ENCODE measurements around the gene LAMC1. TPM values are rescaled to one million over a fixed set of nuclear protein-coding genes. Genes with fewer than 3 reads are reported as not detected.

LAMC1 gene
- total RNA-seq, 1 experiment from 2014 or later: 71.5 TPM

- Histone ChIP-seq H3K9me2 (replicated peaks; ENCODE audit: low read length) (no peaks in the 10 kb centered on the region), H3K4me3 (ENCODE audit: low read length) (no peak overlapping the region), H3F3A (ENCODE audit: low read length, unreplicated experiment) (no peaks in the 10 kb centered on the region), H3K79me2 (ENCODE audit: low read length) (no peaks in the 10 kb centered on the region), H3K4me1 (ENCODE audit: insufficient read depth, low read length) (no peaks in the 10 kb centered on the region), H2AFZ (ENCODE audit: low read length) (no peak overlapping the region), H3K36me3 (ENCODE audit: low read depth, low read length) (peaks cover 39% of the 10 kb centered on the region), H3K27me3 (ENCODE audit: low read length) (no peaks in the 10 kb centered on the region), H3K9me3 (ENCODE audit: low read length) (no peaks in the 10 kb centered on the region), H3K9ac (ENCODE audit: low read length) (no peak overlapping the region), H4K20me1 (ENCODE audit: low read length) (no peaks in the 10 kb centered on the region), H3K4me2 (ENCODE audit: low read length) (no peak overlapping the region), H3K27ac (ENCODE audit: low read length) (no peak overlapping the region)
- DNase-seq: no peak
- BruUV-seq (replicated peaks): no TSS peak
- ChIA-PET CTCF (no interaction called here), POLR2A (ENCODE audit: unreplicated experiment) (no interaction called here)
- TF ChIP-seq EZH2 (IDR thresholded peaks at IDR 0.05; ENCODE audit: low read length, unreplicated experiment) (no peak), CTCF (conservative IDR thresholded peaks at IDR 0.05; ENCODE audit: low read depth, low read length) (no peak), EZH2phosphoT487 (IDR thresholded peaks at IDR 0.05; ENCODE audit: borderline replicate concordance, low read length) (no peak)
- no peak for ATAC-seq
- intact Hi-C loops (cut with micrococcal nuclease): loop anchor here (10.0 kb wide), 1 partner anchor 165 kb away; no protein-coding TSS in a partner anchor
Observed at GRCh38 chr1:183129921-183130690, 106.9 kb downstream of the LAMC1 start.

GRCh38 chr1:183131166-183131565 is 107.9 kb downstream of the LAMC1 start:
- ATAC-seq: no peak
- no peak overlapping the region for H3K9ac ChIP-seq (ENCODE audit: low read length)
- ChIA-PET POLR2A (ENCODE audit: unreplicated experiment) (no interaction called here), CTCF (no interaction called here)
- H3F3A ChIP-seq (ENCODE audit: low read length, unreplicated experiment): no peaks in the 10 kb centered on the region
- peaks cover 38% of the 10 kb centered on the region for H3K36me3 ChIP-seq (ENCODE audit: low read depth, low read length)
- H3K79me2 ChIP-seq (ENCODE audit: low read length): no peaks in the 10 kb centered on the region
- intact Hi-C loops (cut with micrococcal nuclease): loop anchor here (10.0 kb wide), 1 partner anchor 166 kb away; no protein-coding TSS in a partner anchor
- no peaks in the 10 kb centered on the region for H4K20me1 ChIP-seq (ENCODE audit: low read length)
- no peaks in the 10 kb centered on the region for H3K27me3 ChIP-seq (ENCODE audit: low read length)
- no peak overlapping the region for H3K4me3 ChIP-seq (ENCODE audit: low read length)
- H2AFZ ChIP-seq (ENCODE audit: low read length): no peak overlapping the region
- H3K4me2 ChIP-seq (ENCODE audit: low read length): no peak overlapping the region
- DNase-seq: no peak
- no peak for TF ChIP-seq CTCF (conservative IDR thresholded peaks at IDR 0.05; ENCODE audit: low read depth, low read length)
- no peak overlapping the region for H3K27ac ChIP-seq (ENCODE audit: low read length)
- H3K9me2 ChIP-seq (replicated peaks; ENCODE audit: low read length): no peaks in the 10 kb centered on the region
- no TSS peak for BruUV-seq (replicated peaks)
- no peaks in the 10 kb centered on the region for H3K9me3 ChIP-seq (ENCODE audit: low read length)
- no peaks in the 10 kb centered on the region for H3K4me1 ChIP-seq (ENCODE audit: insufficient read depth, low read length)

- H3F3A ChIP-seq (ENCODE audit: low read length, unreplicated experiment): peaks cover 5% of the 10 kb centered on the region
- ChIA-PET CTCF (no interaction called here), POLR2A (ENCODE audit: unreplicated experiment) (no interaction called here)
- ATAC-seq: no peak
- no peaks in the 10 kb centered on the region for H3K79me2 ChIP-seq (ENCODE audit: low read length)
- no peaks in the 10 kb centered on the region for H3K27me3 ChIP-seq (ENCODE audit: low read length)
- no peak overlapping the region for H3K4me2 ChIP-seq (ENCODE audit: low read length)
- H3K9ac ChIP-seq (ENCODE audit: low read length): no peak overlapping the region
- H4K20me1 ChIP-seq (ENCODE audit: low read length): no peaks in the 10 kb centered on the region
- H3K4me3 ChIP-seq (ENCODE audit: low read length): no peak overlapping the region
- peaks cover 33% of the 10 kb centered on the region for H3K36me3 ChIP-seq (ENCODE audit: low read depth, low read length)
- DNase-seq: no peak
- H3K9me3 ChIP-seq (ENCODE audit: low read length): no peaks in the 10 kb centered on the region
- no peaks in the 10 kb centered on the region for H3K9me2 ChIP-seq (replicated peaks; ENCODE audit: low read length)
- no peak for TF ChIP-seq CTCF (conservative IDR thresholded peaks at IDR 0.05; ENCODE audit: low read depth, low read length)
- no peak for TF ChIP-seq EZH2phosphoT487 (IDR thresholded peaks at IDR 0.05; ENCODE audit: borderline replicate concordance, low read length)
- no peak for TF ChIP-seq EZH2 (IDR thresholded peaks at IDR 0.05; ENCODE audit: low read length, unreplicated experiment)
- BruUV-seq (replicated peaks): no TSS peak
- intact Hi-C loops (cut with micrococcal nuclease): loop anchor here (10.0 kb wide), 1 partner anchor 171 kb away; no protein-coding TSS in a partner anchor
- no peak overlapping the region for H3K27ac ChIP-seq (ENCODE audit: low read length)
- peaks cover 26% of the 10 kb centered on the region for H3K4me1 ChIP-seq (ENCODE audit: insufficient read depth, low read length)
- no peak overlapping the region for H2AFZ ChIP-seq (ENCODE audit: low read length)
Observed at GRCh38 chr1:183135336-183135735, 112.1 kb downstream of the LAMC1 start.

Measured in PC-3 (cell line).